A549 treated with AZD9567 at 1 μM for 4 hours (cell line): Measurements from ENCODE around the gene TUBB2B. TPM values are rescaled to one million over a fixed set of nuclear protein-coding genes. Genes with fewer than 3 reads are reported as not detected.

ENCODE experiments used
- total RNA-seq: library from RNA; stranded (reverse); fragments of 200-300 nt; extraction: Qiagen RNA extraction; gene quantifications from 5 replicates; pipeline ENCODE4 v1.2.3, GENCODE V29; 2022; ENCODE audit not compliant: insufficient read depth

TUBB2B gene
- 14.9 to 20.4 TPM (median 15.7 TPM) in 5 replicates for total RNA-seq

DNA sequence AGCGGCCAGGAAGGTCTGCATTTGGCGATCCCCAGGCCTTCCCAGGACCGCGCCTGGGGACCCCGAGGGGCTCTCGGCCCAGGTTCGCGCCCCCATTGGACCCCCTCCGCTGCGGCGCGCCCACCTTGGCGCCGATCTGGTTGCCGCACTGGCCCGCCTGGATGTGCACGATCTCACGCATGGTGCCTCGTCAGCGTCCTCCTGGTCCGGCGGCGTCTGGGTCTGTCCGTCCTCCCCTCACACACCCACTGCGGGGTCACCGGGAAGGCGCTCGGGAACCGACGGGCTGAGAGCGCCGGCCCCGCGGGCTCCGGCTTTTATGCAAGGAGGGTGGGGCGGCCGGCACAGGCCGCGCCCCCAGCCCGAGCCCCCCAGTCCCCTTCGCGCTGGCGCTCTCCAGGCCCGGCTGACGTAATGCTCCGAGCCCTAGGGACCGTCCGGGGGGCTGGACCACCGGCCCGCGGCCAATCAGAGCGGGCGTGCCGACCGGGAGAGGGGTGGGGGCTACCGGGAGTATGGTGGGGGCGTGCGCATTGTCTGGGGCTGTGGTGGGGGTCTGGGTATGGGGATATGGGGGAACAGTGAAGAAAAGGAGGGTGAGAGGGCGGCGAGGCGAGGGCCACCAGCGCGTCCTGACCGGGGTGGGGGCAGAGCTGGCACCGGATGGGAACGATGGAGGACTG is at the start of gene TUBB2B:
Gene TUBB2B, minus strand, starts transcription at position 291 of the 683 bp plus-strand sequence. Its CDS starts 110 bp downstream, at position 181.

GRCh38 chr6:3258720-3259490 is 31.5 kb upstream of the TUBB2B start, which contains the start of gene PSMG4:
Gene PSMG4 (plus strand): TSS chr6:3258947. CDS start chr6:3259023, 76 bp downstream.

Other genes starting within 250 kb of the TUBB2B start
- 67.3 to 78.2 TPM (median 74.7 TPM) in 5 replicates for gene NQO2, start 227.8 kb downstream of the TUBB2B start, total RNA-seq
- 12.7 to 14.1 TPM (median 12.8 TPM) in 5 replicates for gene RIPK1, start 159.2 kb downstream of the TUBB2B start, total RNA-seq
- 23.1 to 25.6 TPM (median 24.8 TPM) in 5 replicates for gene BPHL, start 108.9 kb downstream of the TUBB2B start, total RNA-seq
- gene TUBB2A, start 70.1 kb downstream of the TUBB2B start, total RNA-seq = 87.1 to 113 TPM (median 110 TPM) in 5 replicates
- gene PSMG4, start 31.3 kb upstream of the TUBB2B start, total RNA-seq = 18.6 to 32.3 TPM (median 29.5 TPM) in 5 replicates
- 8.0 to 10.1 TPM (median 8.2 TPM) in 5 replicates for gene SLC22A23, start 229.4 kb upstream of the TUBB2B start, total RNA-seq